SU-DHL-6 (cell line): ENCODE results near the gene SP3.

Experiments used
- H2AFZ ChIP-seq: fragments of 200-600 bp; sonication (generic); 2 replicates; pipeline ENCODE4 v1.6.1; 2014; ENCODE audit warnings: low read depth, mild to moderate bottlenecking, moderate library complexity, mixed read lengths, antibody characterized with exemption, low read length; ENCODE audit not compliant: severe bottlenecking
- H3F3A ChIP-seq: fragments of 200-600 bp; shearing (Covaris generic); 2 replicates; pipeline ENCODE4 v1.6.0; 2016; ENCODE audit warnings: antibody characterized with exemption, mild to moderate bottlenecking; ENCODE audit not compliant: insufficient read depth
- H3K27ac ChIP-seq: fragments of 200-600 bp; sonication (generic); 2 replicates; pipeline ENCODE4 v1.5.1; 2016; ENCODE audit warnings: low read depth, mild to moderate bottlenecking, low read length, moderate library complexity, mixed read lengths
- H3K27me3 ChIP-seq: fragments of 200-600 bp; sonication (generic), shearing (Covaris generic); 2 replicates; pipeline ENCODE4 v1.6.0; 2014; ENCODE audit warnings: mild to moderate bottlenecking, low read length
- H3K36me3 ChIP-seq: fragments of 200-600 bp; sonication (generic); 2 replicates; pipeline ENCODE4 v1.6.1; 2014; ENCODE audit warnings: mild to moderate bottlenecking, low read length, mixed read lengths
- H3K4me2 ChIP-seq: fragments of 300-600, 200-600 bp; shearing (Covaris generic), sonication (generic); 2 replicates; pipeline ENCODE4 v1.6.0; 2014; ENCODE audit warnings: low read length, low read depth, mild to moderate bottlenecking; ENCODE audit not compliant: poor library complexity, severe bottlenecking
- H3K4me3 ChIP-seq: fragments of 200-600 bp; sonication (generic); 2 replicates; pipeline ENCODE4 v1.5.1; 2014; ENCODE audit warnings: antibody characterized with exemption, low read length, mild to moderate bottlenecking, mixed read lengths; ENCODE audit not compliant: insufficient read depth, poor library complexity, severe bottlenecking
- H3K79me2 ChIP-seq: fragments of 200-600 bp; sonication (generic); 2 replicates; pipeline ENCODE4 v1.6.1; 2014; ENCODE audit warnings: mild to moderate bottlenecking, low read length, moderate library complexity; ENCODE audit not compliant: insufficient read depth
- H3K9ac ChIP-seq: fragments of 200-600 bp; sonication (generic); 2 replicates; pipeline ENCODE4 v1.7.0; 2014; ENCODE audit warnings: mild to moderate bottlenecking, low read length
- H3K9me2 ChIP-seq: fragments of 200-600 bp; sonication (generic); replicated peaks from 2 replicates; pipeline ENCODE4 v1.6.1; 2014; ENCODE audit warnings: low read length; ENCODE audit not compliant: insufficient read depth
- H3K9me3 ChIP-seq: fragments of 200-600 bp; sonication (generic); 2 replicates; pipeline ENCODE4 v1.6.1; 2014; ENCODE audit warnings: low read length, mixed read lengths; ENCODE audit not compliant: insufficient read depth
- H4K20me1 ChIP-seq: fragments of 200-600 bp; sonication (generic); 2 replicates; pipeline ENCODE4 v1.6.1; 2014; ENCODE audit warnings: low read depth, mild to moderate bottlenecking, antibody characterized with exemption, low read length, moderate library complexity, mixed read lengths
- EZH2phosphoT487 ChIP-seq: fragments of 200-600 bp; sonication (generic), shearing (Covaris generic); conservative IDR thresholded peaks from 2 replicates; pipeline ENCODE4 v1.6.1; 2018; ENCODE audit warnings: mild to moderate bottlenecking, antibody characterized with exemption, low read length, moderate library complexity, mixed read lengths
- TF ChIP-seq, protein P1 (sequence below): fragments of 200-600 bp; sonication (generic); IDR thresholded peaks from one replicate; pipeline ENCODE4 v1.5.1; 2017; ENCODE audit warnings: antibody characterized with exemption, mild to moderate bottlenecking, low read length, moderate library complexity; ENCODE audit not compliant: insufficient read depth, poor library complexity, severe bottlenecking

The SP3 gene

DNA sequence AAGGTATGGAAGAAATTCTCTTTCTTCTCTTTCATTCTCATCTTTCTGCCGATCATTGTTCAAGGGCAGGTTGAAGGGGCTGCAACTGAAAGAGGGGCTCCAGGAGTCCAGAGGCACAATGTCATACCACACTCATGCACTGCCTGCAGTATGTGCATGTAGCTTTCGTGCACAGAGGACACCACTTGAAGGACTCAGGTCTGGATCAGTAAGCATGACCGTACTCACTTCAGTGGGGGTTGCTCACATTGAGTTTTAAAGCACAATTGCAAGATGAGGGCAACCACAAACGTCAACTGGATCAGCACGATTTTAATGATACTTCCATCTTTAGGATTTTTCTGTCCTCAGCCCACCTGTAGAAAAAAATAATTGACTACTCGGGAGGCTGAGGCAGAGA, 84.6 kb downstream of the SP3 start:
- H3K9me2 ChIP-seq: no peaks in the 10 kb centered on the region
- no peaks in the 10 kb centered on the region for H3K36me3 ChIP-seq
- no peaks in the 10 kb centered on the region for H3F3A ChIP-seq
- no peak overlapping the region for H2AFZ ChIP-seq
- H3K4me2 ChIP-seq: no peak overlapping the region
- no peak overlapping the region for H3K4me3 ChIP-seq
- no peak overlapping the region for H3K27ac ChIP-seq
- H3K9me3 ChIP-seq: no peaks in the 10 kb centered on the region
- H4K20me1 ChIP-seq: no peaks in the 10 kb centered on the region
- H3K27me3 ChIP-seq: no peaks in the 10 kb centered on the region
- H3K9ac ChIP-seq: no peak overlapping the region
- no peaks in the 10 kb centered on the region for H3K79me2 ChIP-seq
- TF ChIP-seq, protein P1, sequence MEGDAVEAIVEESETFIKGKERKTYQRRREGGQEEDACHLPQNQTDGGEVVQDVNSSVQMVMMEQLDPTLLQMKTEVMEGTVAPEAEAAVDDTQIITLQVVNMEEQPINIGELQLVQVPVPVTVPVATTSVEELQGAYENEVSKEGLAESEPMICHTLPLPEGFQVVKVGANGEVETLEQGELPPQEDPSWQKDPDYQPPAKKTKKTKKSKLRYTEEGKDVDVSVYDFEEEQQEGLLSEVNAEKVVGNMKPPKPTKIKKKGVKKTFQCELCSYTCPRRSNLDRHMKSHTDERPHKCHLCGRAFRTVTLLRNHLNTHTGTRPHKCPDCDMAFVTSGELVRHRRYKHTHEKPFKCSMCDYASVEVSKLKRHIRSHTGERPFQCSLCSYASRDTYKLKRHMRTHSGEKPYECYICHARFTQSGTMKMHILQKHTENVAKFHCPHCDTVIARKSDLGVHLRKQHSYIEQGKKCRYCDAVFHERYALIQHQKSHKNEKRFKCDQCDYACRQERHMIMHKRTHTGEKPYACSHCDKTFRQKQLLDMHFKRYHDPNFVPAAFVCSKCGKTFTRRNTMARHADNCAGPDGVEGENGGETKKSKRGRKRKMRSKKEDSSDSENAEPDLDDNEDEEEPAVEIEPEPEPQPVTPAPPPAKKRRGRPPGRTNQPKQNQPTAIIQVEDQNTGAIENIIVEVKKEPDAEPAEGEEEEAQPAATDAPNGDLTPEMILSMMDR: no peak
- TF ChIP-seq EZH2phosphoT487: no peak

DNA sequence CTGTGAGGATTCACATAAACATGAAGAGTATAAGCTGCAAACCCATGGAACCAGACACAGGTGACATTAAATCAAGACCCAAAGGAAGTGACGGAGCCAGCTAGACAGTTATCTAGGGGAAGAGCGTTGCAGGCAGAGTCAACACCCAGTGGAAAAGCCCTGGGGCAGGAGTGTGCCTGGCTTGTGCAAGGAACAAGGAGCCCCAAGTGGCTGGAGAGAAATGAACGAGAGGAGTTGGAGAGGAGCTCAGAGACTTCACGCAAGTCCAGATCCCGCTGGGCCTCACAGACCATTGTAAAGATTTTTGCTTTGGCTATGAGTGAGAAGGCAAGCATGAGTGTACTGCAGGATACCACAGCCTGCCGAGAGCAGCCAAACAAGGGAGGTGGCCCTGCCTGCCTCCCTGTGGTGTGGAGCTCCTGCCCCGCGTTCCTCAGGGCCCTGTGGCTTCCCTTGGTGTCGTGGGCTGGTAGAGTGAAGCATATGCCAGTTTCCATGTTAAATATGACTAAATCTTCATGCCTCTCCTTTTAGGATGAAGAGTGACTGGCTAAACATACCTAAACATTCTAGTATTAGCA, 88.2 kb downstream of the SP3 start:
- Histone ChIP-seq H3K79me2 (no peaks in the 10 kb centered on the region), H4K20me1 (no peaks in the 10 kb centered on the region), H3K36me3 (no peaks in the 10 kb centered on the region), H3K9ac (no peak overlapping the region), H2AFZ (no peak overlapping the region), H3F3A (peaks cover 11% of the 10 kb centered on the region), H3K27ac (no peak overlapping the region), H3K9me2 (no peaks in the 10 kb centered on the region), H3K4me2 (no peak overlapping the region), H3K27me3 (no peaks in the 10 kb centered on the region), H3K4me3 (no peak overlapping the region), H3K9me3 (no peaks in the 10 kb centered on the region)
- TF ChIP-seq, protein P1: no peak
- TF ChIP-seq EZH2phosphoT487: no peak

DNA sequence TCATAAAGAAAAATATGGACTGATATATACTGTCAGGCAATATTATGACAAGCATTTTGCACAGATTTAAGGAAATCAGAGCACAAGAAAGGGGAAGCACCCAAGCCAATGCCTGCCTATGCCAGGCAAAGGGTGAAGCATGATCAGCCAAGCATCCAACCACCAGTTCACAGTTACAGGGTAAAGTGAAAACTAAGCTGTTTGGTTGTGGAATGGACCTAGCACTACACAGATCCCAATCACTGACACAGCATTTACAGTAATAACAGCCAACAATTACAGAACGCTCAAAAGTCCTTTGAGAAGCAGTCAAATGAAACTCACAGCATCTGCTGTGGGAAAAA, 90.3 kb downstream of the SP3 start:
- Histone ChIP-seq H2AFZ (peak overlapping the region; percentile 21), H3K9ac (peak overlapping the region; percentile 37), H3F3A (peaks cover 11% of the 10 kb centered on the region), H3K4me2 (peak overlapping the region; percentile 79), H3K4me3 (peak overlapping the region; percentile 38), H3K27me3 (no peaks in the 10 kb centered on the region), H4K20me1 (no peaks in the 10 kb centered on the region), H3K36me3 (no peaks in the 10 kb centered on the region), H3K27ac (peak overlapping the region; percentile 89), H3K9me3 (no peaks in the 10 kb centered on the region), H3K79me2 (no peaks in the 10 kb centered on the region), H3K9me2 (no peaks in the 10 kb centered on the region)
- TF ChIP-seq EZH2phosphoT487: no peak
- TF ChIP-seq, protein P1: no peak
